ENCODE data around the gene IRF2BP1. TPM values are rescaled to one million over a fixed set of nuclear protein-coding genes. Genes with fewer than 3 reads are reported as not detected.
"Not testable (repeated sequence)": the region's sequence is repeated elsewhere in the genome, so short reads cannot be mapped to it uniquely, and the experiment has no call there.

IRF2BP1 gene
- total RNA-seq, 4 donors from 2014 or later = 18.2 to 26.4 (median 23.1) TPM

DNA sequence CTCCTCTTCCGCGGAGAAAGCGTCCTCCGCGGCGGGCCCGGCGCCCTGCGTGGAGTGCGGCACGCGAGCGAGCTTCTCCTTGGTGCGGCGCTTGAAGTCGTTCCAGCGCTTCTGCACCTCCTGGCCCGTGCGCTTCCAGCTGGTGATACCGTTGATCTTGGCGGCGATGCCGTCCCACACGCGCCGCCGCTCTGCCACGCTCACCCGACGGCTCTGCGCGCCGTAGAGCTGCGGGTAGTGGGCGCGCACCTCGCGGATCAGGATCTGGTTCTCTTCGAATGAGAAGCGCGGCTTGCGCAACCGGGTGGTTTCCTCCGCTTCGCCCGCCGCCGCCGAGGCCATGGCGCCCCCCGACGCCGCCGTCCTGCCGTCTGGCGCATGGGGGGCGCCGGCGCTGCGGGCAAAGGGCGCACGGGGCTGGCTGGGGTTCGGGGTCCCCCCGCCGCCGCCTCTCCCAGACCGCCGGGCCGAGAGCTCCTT is 15.5 kb upstream of the IRF2BP1 start:
- Histone ChIP-seq H3K4me3 (peak overlapping the region; percentile 51 to 79 (median 66)), H3K9me3 (no peaks in the 10 kb centered on the region), H3K36me3 (peaks cover 0 to 18% (median 0%) of the 10 kb centered on the region in 3 donors), H3K27ac (peak overlapping the region in 2 of 4 donors; percentile 82 to 84), H3K27me3 (no peaks in the 10 kb centered on the region), H3K4me1 (peaks cover 0 to 17% (median 8%) of the 10 kb centered on the region in 4 donors)
- peak in 1 of 3 donors; percentile 64 for DNase-seq
- no peak for TF ChIP-seq POLR2A (IDR thresholded peaks at IDR 0.05)
- TF ChIP-seq, protein P1, sequence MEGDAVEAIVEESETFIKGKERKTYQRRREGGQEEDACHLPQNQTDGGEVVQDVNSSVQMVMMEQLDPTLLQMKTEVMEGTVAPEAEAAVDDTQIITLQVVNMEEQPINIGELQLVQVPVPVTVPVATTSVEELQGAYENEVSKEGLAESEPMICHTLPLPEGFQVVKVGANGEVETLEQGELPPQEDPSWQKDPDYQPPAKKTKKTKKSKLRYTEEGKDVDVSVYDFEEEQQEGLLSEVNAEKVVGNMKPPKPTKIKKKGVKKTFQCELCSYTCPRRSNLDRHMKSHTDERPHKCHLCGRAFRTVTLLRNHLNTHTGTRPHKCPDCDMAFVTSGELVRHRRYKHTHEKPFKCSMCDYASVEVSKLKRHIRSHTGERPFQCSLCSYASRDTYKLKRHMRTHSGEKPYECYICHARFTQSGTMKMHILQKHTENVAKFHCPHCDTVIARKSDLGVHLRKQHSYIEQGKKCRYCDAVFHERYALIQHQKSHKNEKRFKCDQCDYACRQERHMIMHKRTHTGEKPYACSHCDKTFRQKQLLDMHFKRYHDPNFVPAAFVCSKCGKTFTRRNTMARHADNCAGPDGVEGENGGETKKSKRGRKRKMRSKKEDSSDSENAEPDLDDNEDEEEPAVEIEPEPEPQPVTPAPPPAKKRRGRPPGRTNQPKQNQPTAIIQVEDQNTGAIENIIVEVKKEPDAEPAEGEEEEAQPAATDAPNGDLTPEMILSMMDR (IDR thresholded peaks at IDR 0.05) = no peak

DNA sequence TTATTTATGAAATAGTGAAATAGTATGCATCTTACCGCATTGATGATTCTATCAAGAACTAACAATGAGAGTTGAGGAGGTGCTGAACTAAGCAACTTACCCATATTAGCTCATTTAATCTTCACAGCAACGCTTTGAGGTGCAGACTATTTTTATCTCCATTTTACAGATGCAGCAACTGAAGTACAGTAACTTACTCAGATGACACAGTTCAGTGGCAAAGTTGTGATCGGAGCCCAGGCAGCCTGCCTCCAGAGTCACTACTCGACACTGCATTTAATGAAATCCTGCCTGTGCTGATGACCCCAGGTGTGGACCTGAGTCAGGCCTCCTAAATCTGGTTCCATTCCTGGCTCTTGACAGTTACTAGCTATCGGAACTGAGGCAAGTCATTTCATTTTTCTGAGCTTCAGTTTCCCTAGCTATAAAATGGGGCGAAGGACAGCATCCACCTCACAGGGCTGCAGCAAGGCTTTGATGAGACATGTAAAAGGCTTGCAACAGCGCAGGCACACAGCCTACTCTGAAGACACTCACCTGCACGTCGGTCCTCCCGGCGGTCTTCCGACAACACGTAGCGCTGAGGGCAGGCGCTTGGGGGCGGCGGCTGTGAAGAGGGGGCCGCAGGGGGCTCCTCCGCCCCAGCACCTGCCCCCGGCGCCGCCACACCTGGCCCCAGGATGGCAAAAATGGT is 14.9 kb upstream of the IRF2BP1 start:
- peaks cover 0 to 19% (median 0%) of the 10 kb centered on the region in 3 donors for H3K36me3 ChIP-seq
- TF ChIP-seq, protein P1 (IDR thresholded peaks at IDR 0.05) = no peak
- TF ChIP-seq POLR2A (IDR thresholded peaks at IDR 0.05) = no peak
- H3K27ac ChIP-seq = peak overlapping the region in 2 of 4 donors; percentile 82 to 84
- H3K27me3 ChIP-seq = no peaks in the 10 kb centered on the region
- no peak for DNase-seq
- peaks cover 0 to 17% (median 8%) of the 10 kb centered on the region in 4 donors for H3K4me1 ChIP-seq
- peak overlapping the region; percentile 51 to 79 (median 66) for H3K4me3 ChIP-seq
- no peaks in the 10 kb centered on the region for H3K9me3 ChIP-seq

DNA sequence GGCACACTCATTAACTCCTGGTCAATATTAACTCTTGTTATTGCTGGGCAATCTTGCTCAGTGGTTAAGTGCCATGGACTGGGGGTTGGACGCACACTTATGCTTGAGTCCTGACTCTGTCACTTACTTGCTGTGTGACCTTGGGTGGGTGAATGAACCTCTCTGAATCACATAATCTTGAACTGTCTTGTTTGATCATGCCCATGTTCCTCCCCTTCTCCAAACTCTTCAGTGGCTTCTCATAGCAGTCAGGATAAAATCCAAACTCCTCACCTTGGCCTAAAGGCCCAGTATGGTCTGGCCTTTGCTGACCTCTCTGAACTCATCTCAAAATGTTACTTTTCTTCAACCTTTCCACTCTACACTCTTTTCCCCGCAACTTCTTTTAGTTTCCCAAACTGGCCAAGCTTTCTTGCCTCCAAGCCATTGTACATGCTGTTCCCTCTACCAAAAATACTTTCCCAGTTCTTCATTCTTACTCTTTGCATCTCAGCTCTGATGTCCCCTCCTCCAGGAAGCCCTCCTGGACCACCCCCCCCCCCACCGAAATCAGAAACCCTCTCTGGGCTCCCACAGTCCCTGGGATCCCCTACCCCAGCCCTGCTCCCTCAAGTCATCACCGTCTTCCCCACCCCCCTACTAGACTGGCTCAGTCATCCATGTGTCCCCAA is 14.1 kb upstream of the IRF2BP1 start:
- Histone ChIP-seq H3K27me3 (no peaks in the 10 kb centered on the region), H3K27ac (no peak overlapping the region), H3K36me3 (peaks cover 0 to 24% (median 0%) of the 10 kb centered on the region in 3 donors), H3K4me3 (no peak overlapping the region), H3K4me1 (peaks cover 0 to 17% (median 8%) of the 10 kb centered on the region in 4 donors), H3K9me3 (no peaks in the 10 kb centered on the region)
- DNase-seq = no peak
- no peak for TF ChIP-seq POLR2A (IDR thresholded peaks at IDR 0.05)
- TF ChIP-seq, protein P1 (IDR thresholded peaks at IDR 0.05) = no peak

DNA sequence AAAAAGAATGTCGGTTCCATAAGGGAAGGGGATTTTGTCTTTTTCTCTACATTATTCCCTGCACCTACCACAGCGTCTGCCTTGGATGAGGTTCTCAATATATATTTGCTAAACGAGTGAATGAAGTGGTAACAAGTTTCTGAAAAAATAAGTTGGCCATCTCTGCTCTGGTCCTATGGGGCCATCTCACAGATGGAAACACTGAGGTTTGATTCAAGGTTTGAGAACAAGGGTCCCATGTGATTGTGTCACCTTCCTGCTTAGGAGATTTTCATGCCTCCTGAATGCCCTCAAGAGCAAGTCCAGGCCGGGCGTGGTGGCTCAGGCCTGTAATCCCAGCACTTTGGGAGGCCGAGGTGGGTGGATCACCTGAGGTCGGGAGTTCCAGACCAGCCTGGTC is 13.3 kb upstream of the IRF2BP1 start:
- H3K4me1 ChIP-seq = peaks cover 0 to 17% (median 8%) of the 10 kb centered on the region in 4 donors
- DNase-seq = no peak
- no peaks in the 10 kb centered on the region for H3K9me3 ChIP-seq
- no peak overlapping the region for H3K4me3 ChIP-seq
- no peak overlapping the region for H3K27ac ChIP-seq
- TF ChIP-seq POLR2A (IDR thresholded peaks at IDR 0.05) = no peak
- TF ChIP-seq, protein P1 (IDR thresholded peaks at IDR 0.05) = no peak
- H3K36me3 ChIP-seq = peaks cover 0 to 24% (median 0%) of the 10 kb centered on the region in 3 donors
- no peaks in the 10 kb centered on the region for H3K27me3 ChIP-seq

DNA sequence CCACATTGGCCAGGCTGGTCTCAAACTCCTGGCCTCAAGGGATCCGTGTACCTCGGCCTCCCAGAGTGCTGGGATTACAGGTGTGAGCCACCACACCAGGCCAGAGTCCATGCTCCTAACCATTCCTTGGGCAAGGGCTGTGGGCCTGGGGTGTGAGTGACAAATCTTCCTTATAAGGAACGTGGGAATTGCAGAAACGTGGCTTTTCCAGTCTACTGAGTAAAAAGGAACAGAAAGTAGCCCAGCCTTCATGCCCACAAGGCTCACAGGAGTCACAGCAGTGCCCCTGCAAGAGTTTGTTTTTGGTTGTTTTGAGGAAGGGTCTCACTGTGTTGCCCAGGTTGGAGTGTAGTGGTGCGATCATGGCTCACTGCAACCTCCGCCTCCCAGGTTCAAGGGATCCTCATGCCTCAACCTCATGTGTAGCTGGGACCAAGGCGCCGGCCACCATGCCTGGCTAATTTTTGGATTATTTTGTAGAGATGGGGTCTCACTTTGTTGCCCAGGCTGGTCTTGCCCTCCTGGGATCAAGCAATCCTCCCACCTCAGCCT is 11.4 kb upstream of the IRF2BP1 start:
- H3K4me1 ChIP-seq = peaks cover 0 to 12% (median 5%) of the 10 kb centered on the region in 4 donors
- peaks cover 0 to 24% (median 0%) of the 10 kb centered on the region in 3 donors for H3K36me3 ChIP-seq
- no peaks in the 10 kb centered on the region for H3K9me3 ChIP-seq
- no peak overlapping the region for H3K4me3 ChIP-seq
- H3K27me3 ChIP-seq = no peaks in the 10 kb centered on the region
- no peak for TF ChIP-seq POLR2A (IDR thresholded peaks at IDR 0.05)
- TF ChIP-seq, protein P1 (IDR thresholded peaks at IDR 0.05) = no peak
- H3K27ac ChIP-seq = no peak overlapping the region
- no peak for DNase-seq

DNA sequence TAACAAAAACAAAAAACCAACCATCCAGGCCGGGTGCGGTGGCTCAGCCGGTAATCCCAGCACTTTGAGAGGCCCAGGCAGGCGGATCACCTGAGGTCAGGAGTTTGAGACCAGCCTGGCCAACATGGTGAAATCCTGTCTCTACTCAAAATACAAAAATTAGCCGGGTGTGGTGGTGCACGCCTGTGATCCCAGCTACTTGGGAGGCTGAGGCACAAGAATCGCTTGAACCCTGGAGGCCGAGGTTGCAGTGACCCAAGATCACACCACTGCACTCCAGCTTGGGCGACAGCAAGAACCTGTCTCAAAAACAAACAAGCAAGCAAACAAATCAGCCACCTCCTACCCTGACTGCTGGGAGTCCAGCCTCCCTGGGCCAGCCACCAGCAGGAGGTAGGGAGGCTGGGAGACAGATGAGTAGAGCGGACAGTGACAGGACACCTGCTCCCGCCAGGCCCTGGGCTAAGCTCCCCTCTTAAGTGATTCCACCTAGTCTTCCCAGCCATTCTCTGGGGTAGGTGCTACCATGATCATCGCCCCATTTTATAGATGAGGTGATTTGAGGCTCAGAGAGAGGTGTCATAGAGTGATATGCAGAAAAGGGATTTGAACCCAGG is 10.2 kb upstream of the IRF2BP1 start:
- H3K4me1 ChIP-seq, H3K27me3 ChIP-seq, DNase-seq, H3K27ac ChIP-seq, H3K9me3 ChIP-seq, H3K4me3 ChIP-seq: not testable (repeated sequence)
- H3K36me3 ChIP-seq = peaks cover 0 to 24% (median 0%) of the 10 kb centered on the region in 3 donors

All from Peyer's patch (tissue), 4 donors.